Gastroesophageal sphincter (tissue), 3 donors: Measurements from ENCODE around the gene CHSY1.

Source experiments
- EP300 ChIP-seq: sonication (generic); formaldehyde crosslinking; IDR thresholded peaks from one replicate; pipeline ENCODE4 v1.6.1; 2017; ENCODE audit warnings: antibody characterized with exemption, mild to moderate bottlenecking
- POLR2A ChIP-seq, 2 donors: fragments of 450-650 bp; IDR thresholded peaks; one replicate each; pipeline ENCODE4 v1.6.1; 2017; ENCODE audit warnings: antibody characterized with exemption in 2 of 2, mild to moderate bottlenecking in 2 of 2, moderate library complexity in 1 of 2
- TF ChIP-seq, protein P1 (sequence below), 4 experiments: fragments of 200-600 bp in 2 of 4; fragments of 450-650 bp in 2 of 4; sonication (generic) in 1 of 4; IDR thresholded peaks; one replicate each; pipeline ENCODE4 v1.5.1; 2017 to 2019; ENCODE audit warnings: antibody characterized with exemption in 4 of 4, mild to moderate bottlenecking in 2 of 4, moderate library complexity in 2 of 4

GRCh38 chr15:101246824-101247745 lies 4.8 kb downstream of the CHSY1 start:
- TF ChIP-seq, protein P1, sequence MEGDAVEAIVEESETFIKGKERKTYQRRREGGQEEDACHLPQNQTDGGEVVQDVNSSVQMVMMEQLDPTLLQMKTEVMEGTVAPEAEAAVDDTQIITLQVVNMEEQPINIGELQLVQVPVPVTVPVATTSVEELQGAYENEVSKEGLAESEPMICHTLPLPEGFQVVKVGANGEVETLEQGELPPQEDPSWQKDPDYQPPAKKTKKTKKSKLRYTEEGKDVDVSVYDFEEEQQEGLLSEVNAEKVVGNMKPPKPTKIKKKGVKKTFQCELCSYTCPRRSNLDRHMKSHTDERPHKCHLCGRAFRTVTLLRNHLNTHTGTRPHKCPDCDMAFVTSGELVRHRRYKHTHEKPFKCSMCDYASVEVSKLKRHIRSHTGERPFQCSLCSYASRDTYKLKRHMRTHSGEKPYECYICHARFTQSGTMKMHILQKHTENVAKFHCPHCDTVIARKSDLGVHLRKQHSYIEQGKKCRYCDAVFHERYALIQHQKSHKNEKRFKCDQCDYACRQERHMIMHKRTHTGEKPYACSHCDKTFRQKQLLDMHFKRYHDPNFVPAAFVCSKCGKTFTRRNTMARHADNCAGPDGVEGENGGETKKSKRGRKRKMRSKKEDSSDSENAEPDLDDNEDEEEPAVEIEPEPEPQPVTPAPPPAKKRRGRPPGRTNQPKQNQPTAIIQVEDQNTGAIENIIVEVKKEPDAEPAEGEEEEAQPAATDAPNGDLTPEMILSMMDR (IDR thresholded peaks at IDR 0.05) = no peak
- no peak for TF ChIP-seq EP300
- TF ChIP-seq POLR2A (IDR thresholded peaks at IDR 0.05) = no peak
